ELR (cell line): ENCODE results near the gene PIKFYVE.
"Not testable (repeated sequence)": the region's sequence is repeated elsewhere in the genome, so short reads cannot be mapped to it uniquely, and the experiment has no call there.

ENCODE experiments used
- DNase-seq: peaks from one replicate; pipeline ENCODE4 v3.0.0-alpha.2; 2015; ENCODE audit warnings: low read depth

Gene PIKFYVE, protein sequence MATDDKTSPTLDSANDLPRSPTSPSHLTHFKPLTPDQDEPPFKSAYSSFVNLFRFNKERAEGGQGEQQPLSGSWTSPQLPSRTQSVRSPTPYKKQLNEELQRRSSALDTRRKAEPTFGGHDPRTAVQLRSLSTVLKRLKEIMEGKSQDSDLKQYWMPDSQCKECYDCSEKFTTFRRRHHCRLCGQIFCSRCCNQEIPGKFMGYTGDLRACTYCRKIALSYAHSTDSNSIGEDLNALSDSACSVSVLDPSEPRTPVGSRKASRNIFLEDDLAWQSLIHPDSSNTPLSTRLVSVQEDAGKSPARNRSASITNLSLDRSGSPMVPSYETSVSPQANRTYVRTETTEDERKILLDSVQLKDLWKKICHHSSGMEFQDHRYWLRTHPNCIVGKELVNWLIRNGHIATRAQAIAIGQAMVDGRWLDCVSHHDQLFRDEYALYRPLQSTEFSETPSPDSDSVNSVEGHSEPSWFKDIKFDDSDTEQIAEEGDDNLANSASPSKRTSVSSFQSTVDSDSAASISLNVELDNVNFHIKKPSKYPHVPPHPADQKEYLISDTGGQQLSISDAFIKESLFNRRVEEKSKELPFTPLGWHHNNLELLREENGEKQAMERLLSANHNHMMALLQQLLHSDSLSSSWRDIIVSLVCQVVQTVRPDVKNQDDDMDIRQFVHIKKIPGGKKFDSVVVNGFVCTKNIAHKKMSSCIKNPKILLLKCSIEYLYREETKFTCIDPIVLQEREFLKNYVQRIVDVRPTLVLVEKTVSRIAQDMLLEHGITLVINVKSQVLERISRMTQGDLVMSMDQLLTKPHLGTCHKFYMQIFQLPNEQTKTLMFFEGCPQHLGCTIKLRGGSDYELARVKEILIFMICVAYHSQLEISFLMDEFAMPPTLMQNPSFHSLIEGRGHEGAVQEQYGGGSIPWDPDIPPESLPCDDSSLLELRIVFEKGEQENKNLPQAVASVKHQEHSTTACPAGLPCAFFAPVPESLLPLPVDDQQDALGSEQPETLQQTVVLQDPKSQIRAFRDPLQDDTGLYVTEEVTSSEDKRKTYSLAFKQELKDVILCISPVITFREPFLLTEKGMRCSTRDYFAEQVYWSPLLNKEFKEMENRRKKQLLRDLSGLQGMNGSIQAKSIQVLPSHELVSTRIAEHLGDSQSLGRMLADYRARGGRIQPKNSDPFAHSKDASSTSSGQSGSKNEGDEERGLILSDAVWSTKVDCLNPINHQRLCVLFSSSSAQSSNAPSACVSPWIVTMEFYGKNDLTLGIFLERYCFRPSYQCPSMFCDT (N-terminal part only)

DNA sequence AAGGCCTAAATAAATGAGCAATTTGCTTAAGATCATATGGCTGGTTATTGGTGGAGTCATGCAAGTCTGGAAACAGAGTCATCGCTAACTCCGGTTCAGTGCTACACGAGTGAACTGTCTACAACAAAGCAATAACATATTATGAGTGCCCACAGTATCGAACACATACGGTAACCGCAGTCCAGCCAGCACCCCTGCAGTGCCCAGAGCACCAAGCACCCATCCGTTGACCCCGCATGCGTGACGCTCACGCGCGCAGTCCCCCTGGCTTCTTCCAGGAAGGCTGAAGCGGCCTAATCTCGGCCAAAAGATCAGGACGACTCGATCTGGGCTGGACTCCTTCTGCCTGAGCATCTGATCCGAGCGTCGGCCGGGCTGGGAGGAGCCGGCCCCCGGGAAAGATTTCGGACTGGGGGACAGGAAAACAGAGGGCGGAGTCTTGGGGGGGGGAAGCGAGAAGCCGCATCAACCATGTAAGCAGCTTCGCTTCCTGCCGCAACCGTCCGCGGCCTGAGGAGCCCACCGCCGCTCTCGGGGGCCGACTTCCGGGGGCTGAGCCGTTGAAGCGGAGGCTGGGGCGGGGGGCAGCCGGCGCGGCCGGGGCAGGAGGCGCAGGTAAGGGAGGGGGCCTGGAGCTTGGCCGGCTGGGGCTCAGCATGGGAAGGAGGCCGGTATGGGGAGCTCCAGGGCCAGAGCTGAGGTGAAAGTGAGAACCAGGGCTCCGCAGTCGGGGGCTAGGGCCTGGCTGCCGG lies at the start of gene PIKFYVE:
PIKFYVE (plus strand) TSS at position 455 of the 752 bp plus-strand sequence. CDS start 5,265 bp downstream, outside the sequence.
- DNase-seq, result peak; percentile 99

DNA sequence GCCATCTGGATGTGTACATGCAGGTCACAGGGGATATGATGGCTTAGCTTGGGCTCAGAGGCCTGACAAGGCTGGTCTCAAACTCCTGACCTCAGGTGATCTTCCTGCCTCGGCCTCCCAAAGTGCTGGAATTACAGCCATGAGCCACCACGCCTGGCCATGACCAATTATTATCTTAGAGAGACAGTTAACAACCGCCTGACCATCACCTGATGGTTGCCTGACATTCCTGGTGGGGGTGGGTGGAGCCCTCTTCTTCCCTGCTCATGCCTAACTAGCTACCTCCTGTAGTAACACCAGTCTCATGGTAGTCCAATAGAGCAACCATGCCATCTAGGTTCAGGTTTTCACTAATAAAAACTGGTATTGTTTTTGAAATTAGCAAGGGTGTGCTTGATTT lies 44.2 kb upstream of the PIKFYVE start:
- DNase-seq, result not testable (repeated sequence)

DNA sequence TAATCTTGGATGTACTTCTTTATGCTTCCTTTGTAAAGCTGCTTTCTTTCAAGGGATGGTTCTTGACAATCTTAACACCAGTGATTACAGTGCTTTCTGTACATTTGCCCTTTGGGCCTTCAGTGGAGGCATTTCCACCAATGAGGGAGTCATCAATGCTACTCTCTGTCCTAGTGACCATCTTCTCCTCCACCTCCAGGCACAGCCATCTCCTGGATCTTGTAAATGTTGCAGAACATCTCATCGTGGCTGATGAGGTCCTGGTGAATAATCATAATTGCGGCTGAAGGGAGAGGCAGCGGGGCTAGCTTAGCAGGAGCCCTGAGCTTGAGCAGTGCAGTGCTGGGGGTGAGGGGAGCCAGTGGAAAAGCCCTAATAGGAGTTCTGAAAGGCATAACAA lies 43.7 kb upstream of the PIKFYVE start:
- DNase-seq, result peak; percentile 84

DNA sequence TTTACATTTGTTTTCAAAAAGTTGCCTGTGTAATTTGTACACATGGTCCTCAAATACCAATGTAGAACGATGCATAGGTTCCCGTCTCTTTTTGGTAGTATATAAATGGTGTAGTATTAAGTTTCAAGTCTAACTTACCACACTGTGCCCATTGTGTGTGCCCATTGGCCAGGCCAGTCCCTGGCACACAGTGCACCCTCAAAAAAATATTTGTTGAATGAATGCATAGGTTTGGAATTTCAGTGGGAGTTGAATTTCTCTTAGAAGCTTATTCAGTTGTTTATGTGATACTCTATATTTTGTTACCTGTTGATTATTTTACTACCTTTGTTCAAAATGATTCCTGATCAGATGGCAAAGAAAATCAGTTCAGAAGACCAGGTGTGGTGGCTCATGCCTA lies 41.3 kb upstream of the PIKFYVE start:
- DNase-seq, result peak; percentile 24

DNA sequence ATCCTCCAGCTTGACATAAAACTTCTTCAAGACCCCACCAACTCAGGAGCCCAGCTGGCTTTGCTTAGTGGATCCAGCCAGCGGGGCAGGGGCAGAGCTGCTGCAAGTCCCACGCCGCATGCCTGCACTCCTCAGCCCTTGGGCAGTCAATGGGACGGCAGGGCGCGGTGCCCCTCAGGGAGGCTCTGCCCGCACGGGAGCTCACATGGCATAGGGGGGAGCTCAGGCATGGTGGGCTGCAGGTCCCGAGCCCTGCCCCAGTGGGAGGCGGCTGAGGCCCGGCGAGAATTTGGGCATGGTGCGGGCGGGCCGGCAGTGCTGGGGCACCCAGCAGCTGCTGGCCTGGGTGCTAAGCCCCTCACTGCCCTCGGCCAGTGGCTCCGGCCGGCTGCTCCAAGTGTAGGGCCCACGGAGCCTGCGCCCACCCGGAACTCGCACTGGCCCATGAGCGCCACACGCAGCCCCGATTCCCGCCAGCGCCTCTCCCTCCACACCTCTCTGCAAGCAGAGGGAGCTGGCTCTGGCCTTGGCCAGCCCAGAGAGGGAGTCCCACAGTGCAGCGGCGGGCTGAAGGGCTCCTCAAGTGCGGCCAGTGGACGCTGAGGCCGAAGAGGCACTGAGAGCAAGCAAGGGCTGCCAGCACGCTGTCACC lies 38.3 kb upstream of the PIKFYVE start:
- DNase-seq, result no peak

DNA sequence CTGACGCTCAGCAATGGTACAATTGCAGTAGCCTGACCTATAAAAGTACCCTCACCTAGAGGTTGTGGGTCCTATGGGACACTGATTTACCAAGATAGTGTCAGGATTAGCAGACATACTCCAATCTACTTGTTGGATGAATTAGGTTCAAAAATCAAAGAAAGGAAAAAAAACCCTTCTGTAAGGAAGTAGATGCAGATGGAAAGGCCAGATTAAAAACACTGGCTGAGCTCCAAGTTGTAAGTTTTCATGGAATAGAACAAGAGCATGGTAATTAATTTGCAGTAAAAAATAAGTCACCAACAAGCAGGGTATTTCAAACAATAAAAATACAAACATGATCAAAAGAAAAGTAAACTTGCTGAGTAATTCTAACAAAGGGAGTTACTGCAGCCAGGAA lies 37.6 kb upstream of the PIKFYVE start:
- DNase-seq, result no peak

DNA sequence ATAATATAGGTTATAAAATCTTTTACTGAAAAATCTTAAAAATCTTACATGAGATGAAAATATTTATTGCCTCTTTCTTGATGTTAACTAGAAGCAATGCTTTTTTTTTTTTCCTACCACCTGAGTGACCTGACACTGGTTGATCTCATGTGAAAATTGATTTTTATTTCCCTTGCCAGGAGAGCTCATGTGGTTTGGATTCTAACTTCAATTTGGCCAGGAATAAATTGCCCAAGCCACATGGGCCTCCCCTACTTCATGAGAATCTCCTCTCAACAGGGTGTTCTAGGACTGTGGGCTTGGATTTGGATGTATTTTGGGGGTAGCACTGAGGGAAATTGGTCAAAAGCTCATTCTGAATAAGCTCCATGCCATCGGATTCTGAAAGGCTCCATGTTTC lies 31.3 kb upstream of the PIKFYVE start:
- no peak for DNase-seq

DNA sequence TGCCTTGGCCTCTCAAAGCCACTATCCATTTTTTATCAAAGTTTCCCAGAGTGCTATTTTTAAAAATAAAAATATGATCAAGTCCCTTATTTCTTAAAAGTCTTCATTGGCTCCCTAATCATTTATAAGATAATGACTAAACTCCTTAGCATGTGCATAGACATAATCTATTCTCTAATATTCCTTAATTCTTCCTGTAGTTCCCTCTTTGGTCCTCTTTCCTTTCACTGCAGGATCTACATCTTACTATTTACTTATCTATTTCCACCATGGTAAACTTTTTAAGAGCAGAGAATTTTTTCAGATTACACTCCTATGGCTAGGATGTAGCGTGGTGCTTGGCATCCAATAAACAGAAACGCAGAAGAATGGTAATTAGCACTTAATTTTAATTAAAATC lies 30.2 kb upstream of the PIKFYVE start:
- DNase-seq, result no peak

DNA sequence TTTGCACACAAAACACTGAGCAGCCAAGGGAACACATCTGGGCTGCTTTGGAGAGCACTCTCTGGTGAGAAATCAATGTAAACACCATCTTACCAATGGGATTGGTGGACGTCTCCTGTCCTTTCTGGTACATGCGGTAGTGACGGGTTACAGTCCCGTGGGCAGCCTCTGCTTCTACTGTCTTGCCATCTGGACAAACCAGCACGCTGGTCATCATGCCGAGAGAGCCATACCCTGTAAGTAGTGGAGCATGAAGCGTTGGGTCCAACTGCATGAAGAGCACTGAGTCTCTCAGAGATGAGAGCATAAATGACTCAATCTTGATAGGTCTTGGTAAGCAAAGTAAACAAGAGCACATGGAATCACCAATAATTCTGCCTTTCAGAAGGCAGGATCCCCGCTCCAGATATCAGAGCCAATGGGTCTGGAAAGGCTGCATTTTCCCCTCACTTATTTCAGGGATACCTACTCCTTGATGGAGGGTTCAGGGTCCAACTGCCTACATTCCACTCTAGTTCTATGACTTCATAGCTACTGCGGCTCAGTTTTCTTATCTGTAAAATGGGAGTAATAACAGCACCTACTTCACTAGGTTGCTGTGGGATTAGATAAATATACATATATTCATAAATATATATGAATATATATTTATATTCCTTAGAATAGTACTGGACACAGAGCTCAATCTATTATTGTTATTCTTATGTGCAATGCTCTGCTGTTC lies 26.1 kb upstream of the PIKFYVE start:
- DNase-seq, result no peak

DNA sequence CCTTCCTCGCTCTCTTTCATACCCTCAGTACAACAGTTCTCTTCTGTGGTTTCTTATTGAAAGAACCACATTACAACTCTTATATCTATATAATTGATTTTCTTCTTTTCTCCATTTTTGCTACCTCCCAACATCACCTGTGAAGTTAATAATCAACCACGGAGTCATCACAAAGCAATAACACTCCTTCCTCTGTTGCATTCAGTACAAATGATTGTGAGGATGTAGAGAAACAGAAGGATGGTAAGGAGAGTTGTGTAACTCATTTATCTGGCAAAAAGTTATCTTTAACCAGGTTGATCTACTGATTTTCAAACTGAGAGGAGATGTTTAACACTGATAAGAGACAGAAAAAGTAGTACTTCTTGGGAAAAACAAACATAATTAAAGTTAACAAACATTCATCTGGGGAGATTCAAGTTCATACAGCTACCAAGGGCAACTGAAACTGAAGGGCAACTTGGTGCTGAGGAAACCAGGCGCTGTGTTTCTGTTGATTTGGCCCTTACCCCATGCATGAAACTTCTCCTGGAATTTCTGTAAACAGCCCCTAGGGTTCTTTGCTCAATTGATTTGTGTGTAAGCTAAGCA lies 25.3 kb upstream of the PIKFYVE start:
- DNase-seq, result no peak

DNA sequence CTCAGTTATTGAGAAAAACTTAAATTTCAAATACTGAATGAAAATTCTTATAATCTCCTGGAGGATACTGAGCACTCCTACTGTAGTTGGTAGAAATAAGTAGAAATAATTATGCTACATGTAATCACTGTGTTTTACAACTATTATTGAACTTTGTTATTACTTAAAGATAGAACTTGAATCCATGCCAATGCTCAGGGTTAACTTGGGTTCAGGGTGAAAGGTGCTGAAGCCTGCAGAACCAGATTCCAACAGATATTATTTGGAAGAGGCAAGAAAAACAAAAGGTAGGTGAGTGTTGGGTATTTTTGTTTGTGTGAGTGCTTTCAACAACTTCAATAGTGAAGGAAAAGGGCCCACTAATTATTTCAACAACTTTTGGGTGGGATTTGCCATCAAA lies 21.6 kb upstream of the PIKFYVE start:
- no peak for DNase-seq

DNA sequence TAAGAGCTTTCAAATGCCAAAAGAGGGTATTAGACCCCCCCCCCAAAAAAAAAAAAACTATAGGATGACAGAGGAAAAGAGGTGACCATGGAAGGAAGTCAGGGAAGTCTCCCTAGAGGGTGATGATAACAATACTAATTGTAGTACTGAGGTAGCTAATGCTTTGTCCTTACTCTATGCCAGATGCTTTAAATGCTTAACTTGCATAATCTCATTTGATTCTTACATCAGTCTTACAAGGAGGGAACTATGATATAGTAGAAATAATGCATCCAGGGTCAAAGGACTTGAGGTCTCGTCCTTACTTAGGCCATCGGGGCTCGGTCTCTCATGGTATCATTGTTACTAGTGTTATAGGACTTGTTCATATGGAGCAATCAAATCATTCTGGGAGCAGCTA lies 20.3 kb upstream of the PIKFYVE start:
- DNase-seq, result no peak

DNA sequence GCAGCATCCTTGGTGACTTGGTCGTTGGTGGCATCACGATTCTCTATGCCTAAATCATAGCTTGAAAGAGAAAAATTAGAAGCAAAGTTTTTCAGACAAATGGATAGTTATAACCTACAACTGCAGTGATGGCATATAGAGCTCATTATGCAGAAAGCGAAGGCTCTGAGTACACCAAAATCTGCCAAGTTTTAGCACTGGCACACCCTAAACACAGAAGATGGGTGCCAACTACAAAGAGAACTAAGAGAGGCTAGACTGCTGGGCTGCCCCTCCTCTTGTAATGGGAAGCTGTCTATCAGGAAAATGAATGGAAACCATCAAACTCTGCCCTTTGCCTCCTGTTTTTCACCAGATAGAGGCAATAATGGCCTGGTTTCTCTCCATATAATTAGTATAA lies 17.5 kb upstream of the PIKFYVE start:
- DNase-seq, result no peak

DNA sequence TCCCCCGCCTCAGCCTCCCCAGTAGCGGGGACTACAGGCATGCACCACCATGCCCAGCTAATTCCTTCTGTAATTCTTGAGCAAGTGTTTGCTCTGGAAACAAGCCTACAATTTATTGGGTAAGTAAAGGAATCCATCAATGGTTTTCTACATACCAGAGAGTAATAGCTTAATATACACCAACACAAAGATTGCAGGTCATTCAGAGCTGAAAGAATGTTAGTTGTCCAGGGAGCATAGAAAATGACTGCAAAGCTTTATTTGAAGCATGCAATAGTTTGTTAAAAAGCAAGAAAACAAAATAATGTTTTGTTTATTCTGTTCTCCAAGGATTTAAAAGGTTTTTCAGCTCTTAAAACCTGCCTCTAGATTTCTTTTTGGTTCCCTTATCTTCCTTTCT lies 16.8 kb upstream of the PIKFYVE start:
- DNase-seq, result no peak

DNA sequence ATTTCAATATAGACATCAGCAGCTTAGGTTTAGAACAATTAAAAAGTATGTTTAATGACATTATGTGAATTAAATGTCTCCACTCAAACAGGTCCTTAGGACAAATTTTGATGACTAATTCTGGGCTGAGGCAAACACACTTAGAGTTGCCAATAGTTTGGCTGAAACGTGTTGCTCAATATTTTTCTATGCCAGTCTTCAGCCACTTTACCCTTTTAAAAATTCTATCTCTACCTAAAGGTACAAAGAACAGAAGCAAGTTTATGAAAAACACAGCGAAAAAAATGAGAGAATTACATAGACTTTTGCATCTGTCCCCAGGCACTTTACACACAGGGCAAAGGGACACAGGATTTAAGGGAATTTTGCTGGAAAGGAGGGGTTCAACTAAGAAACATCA lies 15.7 kb upstream of the PIKFYVE start:
- DNase-seq, result no peak

DNA sequence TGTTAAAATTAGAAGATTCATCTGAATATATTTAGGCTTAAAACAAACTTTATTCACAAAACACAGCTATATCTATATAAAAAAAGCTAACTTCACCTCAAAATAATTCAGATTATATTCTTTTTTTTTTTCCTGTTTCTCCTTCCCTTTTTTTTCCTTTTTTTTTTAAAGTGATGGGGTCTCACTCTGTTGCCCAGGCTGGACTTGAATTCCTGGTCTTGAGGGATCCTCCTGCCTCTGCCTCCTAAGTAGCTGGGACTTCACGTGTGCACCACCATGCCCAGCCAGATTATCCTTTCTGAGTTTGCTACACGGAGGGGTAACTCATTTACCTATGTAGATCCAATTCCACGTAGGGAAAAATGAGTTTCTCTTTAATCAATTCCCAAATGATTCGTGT lies 15.0 kb upstream of the PIKFYVE start:
- DNase-seq, result no peak

DNA sequence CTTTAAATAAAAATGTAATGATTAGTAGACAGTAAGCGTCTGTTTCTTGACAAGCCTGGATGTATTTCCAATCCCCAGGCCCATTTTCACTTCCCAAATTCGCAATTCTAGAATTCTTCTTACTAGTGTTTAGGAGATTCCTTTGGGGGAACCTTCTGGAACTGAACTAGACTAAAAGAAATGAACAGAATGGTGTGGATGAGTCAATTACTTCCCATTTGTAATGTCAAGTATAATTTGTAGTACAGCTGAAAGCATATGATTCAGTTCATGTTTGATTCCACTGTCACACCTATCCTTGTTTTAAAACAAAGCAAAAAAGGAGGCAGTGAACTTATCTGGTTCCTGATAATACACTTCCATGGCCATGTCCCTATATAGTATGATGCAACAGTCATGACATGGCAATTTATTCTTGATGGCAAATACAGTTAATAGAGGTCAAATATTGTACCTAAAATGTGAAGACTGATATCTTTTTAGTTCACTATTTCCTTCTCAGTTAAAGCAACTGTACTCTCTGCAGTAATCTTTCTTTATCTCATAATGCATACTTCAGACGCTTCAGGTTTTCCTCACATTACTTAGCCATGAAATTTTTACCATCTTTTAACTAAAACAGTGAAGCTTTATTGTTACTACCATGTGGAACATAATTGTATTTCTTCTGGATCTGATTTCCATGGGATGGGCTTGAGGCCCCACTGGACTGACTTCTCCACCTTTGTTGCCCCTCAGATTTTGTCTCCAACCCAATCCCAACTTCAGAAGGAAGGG lies 13.2 kb upstream of the PIKFYVE start:
- no peak for DNase-seq

DNA sequence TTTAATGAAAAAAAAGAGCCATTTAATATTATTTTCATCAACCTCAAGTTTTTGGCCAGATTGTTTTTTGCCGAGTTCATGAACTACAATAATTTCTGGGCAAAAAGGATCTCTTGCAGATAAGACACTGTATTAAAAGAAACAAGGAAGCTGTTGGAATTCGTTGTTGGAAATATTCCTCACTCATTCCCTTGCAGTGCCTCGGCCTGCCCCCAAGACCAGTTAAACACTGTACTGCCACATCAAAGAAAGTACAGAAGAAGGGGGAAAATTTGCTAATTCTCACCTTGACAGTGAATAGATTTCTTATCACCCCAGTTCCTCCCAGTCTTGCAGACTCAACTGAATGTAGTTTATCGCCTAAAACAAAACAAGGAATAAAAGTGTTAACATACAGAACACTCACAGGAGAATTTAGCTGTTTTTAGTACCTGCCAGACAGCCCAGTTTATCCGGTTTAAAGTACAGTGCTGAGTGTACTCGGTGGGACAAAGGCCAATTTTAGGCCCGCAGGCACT lies 12.4 kb upstream of the PIKFYVE start:
- peak; percentile 7 for DNase-seq
